ENCODE measurements around the gene CCDC117. TPM values are rescaled to one million over a fixed set of nuclear protein-coding genes. Genes with fewer than 3 reads are reported as not detected.

Gene CCDC117
- polyA plus RNA-seq, 1 donor (not counting 4 experiments of a cell fraction or from before 2014, with no cell fraction given), result 8.8 TPM

DNA sequence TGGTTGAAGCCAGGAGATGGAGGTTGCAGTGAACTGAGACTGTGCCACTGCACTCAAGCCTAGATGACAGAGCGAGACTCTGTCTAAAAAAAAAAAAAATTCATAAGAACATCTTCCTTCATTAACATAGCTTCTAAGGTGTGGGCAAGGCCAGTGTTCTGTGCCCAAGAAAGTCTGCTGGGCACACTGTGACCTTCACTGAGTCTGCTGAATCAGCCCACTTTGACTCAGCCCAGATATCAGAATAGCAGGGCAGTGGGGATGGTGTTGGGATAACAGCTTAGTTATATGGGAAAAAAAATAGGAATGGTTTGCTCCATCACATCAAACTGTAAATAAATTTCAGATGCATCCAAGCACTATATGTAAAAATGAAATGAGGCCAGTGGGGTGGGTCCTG lies 60.2 kb downstream of the CCDC117 start:
- H3K4me1 ChIP-seq (ENCODE audit: control insufficient read depth, extremely low read depth, insufficient read depth, low read length), result no peaks in the 10 kb centered on the region
- H3K4me3 ChIP-seq (ENCODE audit: control insufficient read depth in 2 of 3, extremely low read depth in 1 of 3, insufficient read depth in 2 of 3, low read depth in 1 of 3, low read length in 3 of 3), result no peak overlapping the region
- H3K79me2 ChIP-seq (ENCODE audit: control insufficient read depth, insufficient read depth, low read length), result no peaks in the 10 kb centered on the region
- FAIRE-seq, result no peak
- dilution Hi-C loops (cut with MboI; ENCODE audit: extremely low pct_ligation_motif_present, low sequenced_read_pairs), result loop anchor here (10.0 kb wide), 1 partner anchor 172 kb away; no protein-coding TSS in a partner anchor
- TF ChIP-seq, protein P1, sequence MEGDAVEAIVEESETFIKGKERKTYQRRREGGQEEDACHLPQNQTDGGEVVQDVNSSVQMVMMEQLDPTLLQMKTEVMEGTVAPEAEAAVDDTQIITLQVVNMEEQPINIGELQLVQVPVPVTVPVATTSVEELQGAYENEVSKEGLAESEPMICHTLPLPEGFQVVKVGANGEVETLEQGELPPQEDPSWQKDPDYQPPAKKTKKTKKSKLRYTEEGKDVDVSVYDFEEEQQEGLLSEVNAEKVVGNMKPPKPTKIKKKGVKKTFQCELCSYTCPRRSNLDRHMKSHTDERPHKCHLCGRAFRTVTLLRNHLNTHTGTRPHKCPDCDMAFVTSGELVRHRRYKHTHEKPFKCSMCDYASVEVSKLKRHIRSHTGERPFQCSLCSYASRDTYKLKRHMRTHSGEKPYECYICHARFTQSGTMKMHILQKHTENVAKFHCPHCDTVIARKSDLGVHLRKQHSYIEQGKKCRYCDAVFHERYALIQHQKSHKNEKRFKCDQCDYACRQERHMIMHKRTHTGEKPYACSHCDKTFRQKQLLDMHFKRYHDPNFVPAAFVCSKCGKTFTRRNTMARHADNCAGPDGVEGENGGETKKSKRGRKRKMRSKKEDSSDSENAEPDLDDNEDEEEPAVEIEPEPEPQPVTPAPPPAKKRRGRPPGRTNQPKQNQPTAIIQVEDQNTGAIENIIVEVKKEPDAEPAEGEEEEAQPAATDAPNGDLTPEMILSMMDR (optimal IDR thresholded peaks at IDR 0.05 in 1 of 3, IDR thresholded peaks at IDR 0.05 in 1 of 3, conservative IDR thresholded peaks at IDR 0.05 in 1 of 3; ENCODE audit: extremely low read depth in 1 of 3, insufficient read depth in 2 of 3, low read length in 3 of 3), result no peak
- no peak for TF ChIP-seq EZH2 (IDR thresholded peaks at IDR 0.05; ENCODE audit: low read length)
- H3K9ac ChIP-seq (ENCODE audit: control insufficient read depth, extremely low read depth, insufficient read depth, low read length), result no peak overlapping the region
- no peak overlapping the region for H2AFZ ChIP-seq (ENCODE audit: control insufficient read depth, low read length)
- no peaks in the 10 kb centered on the region for H4K20me1 ChIP-seq (ENCODE audit: control insufficient read depth, extremely low read depth, insufficient read depth, low read length)
- no peaks in the 10 kb centered on the region for H3K27me3 ChIP-seq (ENCODE audit: control insufficient read depth, extremely low read depth, insufficient read depth, low read length)
- DNase-seq (ENCODE audit: low read depth, low spot score), result no peak
- no peak overlapping the region for H3K4me2 ChIP-seq (ENCODE audit: control insufficient read depth, extremely low read depth, insufficient read depth, low read depth, low read length)
- H3K9me3 ChIP-seq (ENCODE audit: control insufficient read depth, low read depth, low read length), result no peaks in the 10 kb centered on the region
- H3K36me3 ChIP-seq (ENCODE audit: control insufficient read depth in 2 of 2, extremely low read depth in 1 of 2, insufficient read depth in 2 of 2, low read length in 2 of 2), result no peaks in the 10 kb centered on the region
- H3K27ac ChIP-seq (ENCODE audit: control insufficient read depth, insufficient read depth, low read length), result no peak overlapping the region
- H3K9me1 ChIP-seq (ENCODE audit: control insufficient read depth, extremely low read depth, insufficient read depth, low read length), result no peaks in the 10 kb centered on the region

DNA sequence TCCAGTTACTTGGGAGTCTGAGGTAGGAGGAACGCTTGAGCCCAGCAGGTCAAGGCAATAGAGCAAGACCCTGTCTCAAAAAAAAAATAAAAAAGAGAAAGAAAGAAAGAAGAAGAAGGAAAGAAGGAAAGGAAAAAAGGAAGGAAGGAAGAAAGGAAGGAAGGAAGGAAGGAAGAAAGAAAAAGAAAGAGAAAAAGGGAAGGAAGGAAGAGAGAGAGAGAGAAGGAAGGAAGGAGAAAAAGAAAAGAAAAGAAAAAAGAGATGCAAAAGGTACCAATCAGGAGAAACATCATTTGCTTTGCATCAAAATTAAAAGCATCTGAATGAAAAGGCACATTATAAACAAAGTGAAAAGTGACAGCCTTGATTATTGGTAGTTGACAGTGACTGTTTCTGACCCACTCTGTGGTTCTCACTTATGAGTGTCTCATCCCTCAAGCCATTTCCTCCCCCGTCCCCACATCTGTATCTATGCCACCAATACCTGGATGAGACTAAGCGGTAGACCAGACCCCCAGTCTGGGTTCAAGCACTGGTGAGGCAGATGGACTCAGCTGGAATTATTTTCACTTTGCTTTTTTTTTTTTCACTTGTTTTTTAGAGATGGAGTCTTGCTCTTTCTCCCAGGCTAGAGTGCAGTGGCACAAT lies 60.9 kb downstream of the CCDC117 start:
- no peaks in the 10 kb centered on the region for H3K9me3 ChIP-seq (ENCODE audit: control insufficient read depth, low read depth, low read length)
- no peak overlapping the region for H2AFZ ChIP-seq (ENCODE audit: control insufficient read depth, low read length)
- no peak overlapping the region for H3K9ac ChIP-seq (ENCODE audit: control insufficient read depth, extremely low read depth, insufficient read depth, low read length)
- no peaks in the 10 kb centered on the region for H3K27me3 ChIP-seq (ENCODE audit: control insufficient read depth, extremely low read depth, insufficient read depth, low read length)
- FAIRE-seq, result no peak
- no peaks in the 10 kb centered on the region for H3K36me3 ChIP-seq (ENCODE audit: control insufficient read depth in 2 of 2, extremely low read depth in 1 of 2, insufficient read depth in 2 of 2, low read length in 2 of 2)
- no peak for DNase-seq (ENCODE audit: low read depth, low spot score)
- dilution Hi-C loops (cut with MboI; ENCODE audit: extremely low pct_ligation_motif_present, low sequenced_read_pairs), result loop anchor here (10.0 kb wide), 1 partner anchor 171 kb away; no protein-coding TSS in a partner anchor
- H3K4me2 ChIP-seq (ENCODE audit: control insufficient read depth, extremely low read depth, insufficient read depth, low read depth, low read length), result no peak overlapping the region
- H3K79me2 ChIP-seq (ENCODE audit: control insufficient read depth, insufficient read depth, low read length), result no peaks in the 10 kb centered on the region
- no peaks in the 10 kb centered on the region for H3K4me1 ChIP-seq (ENCODE audit: control insufficient read depth, extremely low read depth, insufficient read depth, low read length)
- no peaks in the 10 kb centered on the region for H4K20me1 ChIP-seq (ENCODE audit: control insufficient read depth, extremely low read depth, insufficient read depth, low read length)
- TF ChIP-seq, protein P1 (optimal IDR thresholded peaks at IDR 0.05 in 1 of 3, IDR thresholded peaks at IDR 0.05 in 1 of 3, conservative IDR thresholded peaks at IDR 0.05 in 1 of 3; ENCODE audit: extremely low read depth in 1 of 3, insufficient read depth in 2 of 3, low read length in 3 of 3), result no peak
- no peak for TF ChIP-seq EZH2 (IDR thresholded peaks at IDR 0.05; ENCODE audit: low read length)
- H3K27ac ChIP-seq (ENCODE audit: control insufficient read depth, insufficient read depth, low read length), result no peak overlapping the region
- no peaks in the 10 kb centered on the region for H3K9me1 ChIP-seq (ENCODE audit: control insufficient read depth, extremely low read depth, insufficient read depth, low read length)
- H3K4me3 ChIP-seq (ENCODE audit: control insufficient read depth in 2 of 3, extremely low read depth in 1 of 3, insufficient read depth in 2 of 3, low read depth in 1 of 3, low read length in 3 of 3), result no peak overlapping the region

Measured in keratinocyte (primary cell).